Pancreas (tissue), 10 donors: ENCODE measurements around the gene CHN1. TPM values are rescaled to one million over a fixed set of nuclear protein-coding genes. Genes with fewer than 3 reads are reported as not detected.
A peak's percentile ranks its signal among the peaks of the same experiment; 100 is the strongest.

Source experiments
- ATAC-seq, 4 donors: fragments of 200-7000 bp; cut with Tn5 transposase; one replicate each; pipeline versions ENCODE4 v1.8.0 to v1.9.1; 2020; ENCODE audit warnings: mild to moderate bottlenecking in 4 of 4, moderate library complexity in 4 of 4
- DNase-seq, 6 donors: peaks; one replicate each; pipeline ENCODE4 v3.0.0-alpha.2; 2020
- FAIRE-seq: peaks from 2 replicates; lab custom pipeline; 2012; peaks lifted over from hg19 to GRCh38; lab: Jason Lieb, UNC
- H3K27ac ChIP-seq, 4 donors: fragments of 200-600 bp; sonication (generic); 1 replicate in 3 of 4; 2 replicates in 1 of 4; pipeline versions ENCODE4 v1.5.0 to v1.8.0; 2020
- H3K27me3 ChIP-seq, 4 donors: fragments of 200-600 bp; one replicate each; pipeline ENCODE4 v1.8.0; 2021
- H3K36me3 ChIP-seq, 3 donors: fragments of 200-600 bp; sonication (generic) in 1 of 3; one replicate each; pipeline versions ENCODE4 v1.5.0 to v1.8.0; 2020 to 2021
- H3K4me1 ChIP-seq, 3 donors: fragments of 200-600 bp; one replicate each; pipeline ENCODE4 v1.8.0; 2021
- H3K4me3 ChIP-seq, 4 donors: fragments of 200-600 bp; sonication (generic) in 2 of 4; one replicate each; pipeline versions ENCODE4 v1.5.0 to v1.8.0; 2020 to 2021
- H3K9me3 ChIP-seq, 4 donors: fragments of 200-600 bp; one replicate each; pipeline ENCODE4 v1.8.0; 2021
- CTCF ChIP-seq, 4 donors: fragments of 200-600 bp; sonication (generic) in 3 of 4; IDR thresholded peaks; one replicate each; pipeline versions ENCODE4 v1.5.0 to v1.8.0; 2021; ENCODE audit warnings: antibody characterized with exemption in 4 of 4
- WGBS, 2 donors: extraction: QIAGEN DNeasy Blood & Tissue Kit; methylation state at CpG; one replicate each; pipeline ENCODE4 v1.1.7; 2013; 5-methylcytosine and 5-hydroxymethylcytosine counted together
- intact Hi-C, 3 donors: fragments of 100-400 bp; cut with DNase I; formaldehyde crosslinking; loops; one replicate each; pipeline versions ENCODE4 v1.11.1 to v1.14.2; 2022
- polyA plus RNA-seq, 2 donors: library from polyadenylated mRNA; stranded (reverse); fragments of 200-250 nt; gene quantifications; one replicate each; pipeline ENCODE4 v1.2.3, GENCODE V29; 2013
- total RNA-seq, 6 donors: library from RNA; stranded (reverse); fragmentation: NEBNext Ultra II Directional in 4 of 6; extraction: Animal tissue kit (Norgen Biotek cat#: 25700) in 4 of 6; gene quantifications; one replicate each; pipeline versions ENCODE4 v1.2.1 to v1.2.4, GENCODE V29; 2021 to 2023
- donor health status: healthy with polysubstance abuse.
- donor health status: DM: no; HTN: no; CAD: no; lungs with moderate emphysema.
- donor health status: DM: no; HTN: no; CAD: no.
- donor health status: control.
- donor health status: control.
- donor health status: Bipolar disorder and iron deficiency.
- donor health status: DM: yes; HTN: yes; CAD: no.
- donor health status: DM: no; HTN: no; CAD: no.
- donor health status: DM: no; HTN: no; CAD: no.
- donor health status: DM: yes; HTN: yes; CAD: no.

Gene CHN1
- total and polyA plus RNA-seq, 8 donors: 1.3 to 15.4 (median 3.7) TPM

- ATAC-seq: peak in 2 of 4 donors; percentile 47 to 52
- WGBS, 2 donors: 78 to 79% methylated on average over 5 of the region's 5 CpGs
- TF ChIP-seq CTCF (IDR thresholded peaks at IDR 0.05): no peak
- intact Hi-C loops: no loop called here
- FAIRE-seq: no peak
- Histone ChIP-seq H3K4me3 (no peak overlapping the region), H3K27ac (no peak overlapping the region), H3K27me3 (no peaks in the 10 kb centered on the region), H3K9me3 (no peaks in the 10 kb centered on the region), H3K36me3 (no peaks in the 10 kb centered on the region), H3K4me1 (no peaks in the 10 kb centered on the region)
- no peak for DNase-seq
These were observed 25.4 kb upstream of the CHN1 start for GRCh38 chr2:175030380-175031271.

DNA sequence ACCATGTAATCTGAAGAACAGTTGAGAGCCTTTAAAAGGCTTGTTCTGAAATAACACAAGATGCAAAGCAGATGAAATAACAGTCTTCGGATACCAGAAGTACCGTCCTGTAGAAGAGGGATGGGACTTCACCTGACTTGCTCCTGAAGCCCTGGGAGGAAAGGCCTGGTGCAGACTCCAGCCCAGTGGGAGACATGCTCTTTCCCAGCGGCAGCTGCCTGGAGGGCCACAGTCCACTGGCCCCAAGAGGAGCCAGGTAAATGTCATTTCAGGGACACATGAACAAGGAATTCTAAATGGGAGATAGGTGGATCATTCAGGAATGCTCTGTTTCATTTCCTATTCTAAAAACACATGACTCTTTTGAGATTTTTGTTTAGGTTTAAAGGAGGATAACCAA, 22.6 kb upstream of the CHN1 start:
- ATAC-seq (no peak), DNase-seq (no peak), FAIRE-seq (no peak)
- Histone ChIP-seq H3K4me1 (no peaks in the 10 kb centered on the region), H3K27me3 (no peaks in the 10 kb centered on the region), H3K9me3 (no peaks in the 10 kb centered on the region), H3K4me3 (no peak overlapping the region), H3K27ac (no peak overlapping the region), H3K36me3 (no peaks in the 10 kb centered on the region)
- 93 to 96% methylated on average over 3 of the region's 3 CpGs for WGBS, 2 donors
- intact Hi-C loops: no loop called here
- TF ChIP-seq CTCF (IDR thresholded peaks at IDR 0.05): no peak

GRCh38 chr2:175026385-175026784, 21.2 kb upstream of the CHN1 start:
- Histone ChIP-seq H3K27ac (no peak overlapping the region), H3K9me3 (no peaks in the 10 kb centered on the region), H3K27me3 (no peaks in the 10 kb centered on the region), H3K36me3 (no peaks in the 10 kb centered on the region), H3K4me3 (no peak overlapping the region), H3K4me1 (no peaks in the 10 kb centered on the region)
- ATAC-seq: no peak
- DNase-seq: no peak
- no peak for TF ChIP-seq CTCF (IDR thresholded peaks at IDR 0.05)
- FAIRE-seq: no peak
- intact Hi-C loops: no loop called here
- WGBS, 2 donors: 89 to 99% methylated on average over 2 of the region's 2 CpGs

- no peak for TF ChIP-seq CTCF (IDR thresholded peaks at IDR 0.05)
- intact Hi-C loops: no loop called here
- DNase-seq: no peak
- Histone ChIP-seq H3K9me3 (no peaks in the 10 kb centered on the region), H3K4me1 (no peaks in the 10 kb centered on the region), H3K36me3 (no peaks in the 10 kb centered on the region), H3K27ac (no peak overlapping the region), H3K4me3 (no peak overlapping the region), H3K27me3 (no peaks in the 10 kb centered on the region)
- no peak for ATAC-seq
- 94 to 95% methylated on average over 1 of the region's 1 CpG for WGBS, 2 donors
- no peak for FAIRE-seq
These were observed 20.8 kb upstream of the CHN1 start for GRCh38 chr2:175025946-175026345.

DNA sequence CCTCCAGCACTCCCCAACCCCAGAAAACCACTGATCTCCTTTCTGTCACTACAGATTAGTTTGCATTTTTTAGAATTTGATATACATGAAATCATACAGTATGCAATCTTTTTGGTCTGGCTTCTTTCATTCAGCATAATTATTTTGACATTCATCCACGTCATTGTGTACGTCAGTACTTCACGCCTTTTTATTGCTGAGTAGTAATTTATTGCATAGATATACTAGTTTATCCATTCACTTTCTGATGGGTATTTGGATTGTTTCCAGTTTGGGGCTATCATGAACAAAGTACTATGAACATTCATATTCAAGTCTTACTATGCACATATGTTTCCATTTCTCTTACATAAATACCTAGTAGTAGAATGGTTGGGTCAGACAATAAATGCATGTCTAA, 20.1 kb upstream of the CHN1 start:
- no peaks in the 10 kb centered on the region for H3K27me3 ChIP-seq
- FAIRE-seq: no peak
- H3K9me3 ChIP-seq: no peaks in the 10 kb centered on the region
- intact Hi-C loops: no loop called here
- H3K27ac ChIP-seq: no peak overlapping the region
- no peak for DNase-seq
- 91 to 93% methylated on average over 3 of the region's 3 CpGs for WGBS, 2 donors
- no peaks in the 10 kb centered on the region for H3K4me1 ChIP-seq
- no peak for TF ChIP-seq CTCF (IDR thresholded peaks at IDR 0.05)
- no peak overlapping the region for H3K4me3 ChIP-seq
- H3K36me3 ChIP-seq: no peaks in the 10 kb centered on the region
- no peak for ATAC-seq
